ENCODE measurements around the gene PROP1. TPM values are rescaled to one million over a fixed set of nuclear protein-coding genes. Genes with fewer than 3 reads are reported as not detected.

Gene PROP1
- not detected in 2 replicates for total RNA-seq (ENCODE audit: low replicate concordance)

DNA sequence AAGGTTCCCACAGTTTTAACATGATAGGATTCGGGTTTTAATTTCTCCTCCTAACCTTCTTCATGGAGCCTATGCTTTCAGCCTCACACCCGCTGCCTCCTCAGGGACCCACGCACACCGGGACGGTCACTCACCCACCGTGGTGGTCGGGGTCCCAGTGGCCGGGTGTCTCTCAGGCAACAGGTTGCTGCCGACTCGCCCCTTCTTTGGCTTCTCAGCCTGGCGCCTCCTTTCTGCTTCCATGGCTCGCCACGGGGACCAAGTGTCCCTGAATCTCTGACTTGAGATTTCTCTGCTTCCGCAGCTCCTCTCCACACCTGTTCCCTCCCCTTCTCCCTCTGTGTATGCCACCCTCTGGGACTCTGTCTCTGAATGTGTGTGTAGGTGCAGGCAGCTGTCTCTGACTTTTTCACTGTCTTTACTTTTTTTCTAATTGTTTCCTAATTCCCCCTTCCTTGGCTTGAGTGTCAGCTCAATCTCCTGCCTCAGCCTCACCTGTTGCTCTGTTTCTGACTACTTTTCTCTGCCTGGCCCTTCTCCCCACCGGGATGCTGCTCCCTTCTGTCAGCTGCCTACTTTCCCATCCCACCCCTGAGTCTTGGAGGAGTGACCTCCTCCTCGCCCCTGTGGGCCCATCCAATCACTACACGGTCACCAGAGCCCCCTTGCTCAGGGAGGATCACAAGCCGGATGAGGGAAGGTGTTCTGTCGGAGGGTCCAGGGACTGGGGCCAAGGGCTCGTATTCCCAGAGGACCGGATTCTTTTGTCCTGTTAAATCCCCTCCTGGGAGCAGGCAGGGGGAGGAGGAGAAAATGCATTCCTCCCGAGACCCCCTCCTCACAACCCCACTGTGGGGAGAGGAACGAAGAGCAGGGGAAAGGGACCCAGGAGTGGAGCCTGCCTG is at the start of gene PROP1:
Gene PROP1 (minus strand): TSS at position 552 of the 905 bp plus-strand sequence. CDS start 309 bp downstream, at position 243.

Other genes starting within 250 kb of the PROP1 start
- gene FAM153A, start 213.3 kb downstream of the PROP1 start, total RNA-seq (ENCODE audit: low replicate concordance) = not detected in 2 replicates
- 0.08 and 0.35 TPM in 2 replicates for gene N4BP3, start 117.3 kb upstream of the PROP1 start, total RNA-seq (ENCODE audit: low replicate concordance)
- gene RMND5B, start 134.8 kb upstream of the PROP1 start, total RNA-seq (ENCODE audit: low replicate concordance) = 17.7 and 20.4 TPM in 2 replicates
- gene NHP2, start 157.6 kb upstream of the PROP1 start, total RNA-seq (ENCODE audit: low replicate concordance) = 61.2 and 151 TPM in 2 replicates
- not detected in 2 replicates for gene GMCL2, start 191.1 kb upstream of the PROP1 start, total RNA-seq (ENCODE audit: low replicate concordance)
- gene HNRNPAB, start 208.3 kb upstream of the PROP1 start, total RNA-seq (ENCODE audit: low replicate concordance) = 14.9 and 60.7 TPM in 2 replicates
- 30.6 and 59.9 TPM in 2 replicates for gene PHYKPL, start 236.6 kb upstream of the PROP1 start, total RNA-seq (ENCODE audit: low replicate concordance)